GM19351 (cell line): ENCODE results near the gene CD34.

Source experiments
- ATAC-seq: cut with Tn5 transposase; IDR thresholded peaks from one replicate; pipeline ENCODE4 v1.9.1; 2021; ENCODE audit warnings: mild to moderate bottlenecking, moderate library complexity; ENCODE audit not compliant: unreplicated experiment

The CD34 gene

GRCh38 chr1:207901041-207901653 is 9.8 kb downstream of the CD34 start:
- ATAC-seq, result no peak

- ATAC-seq, result no peak
These were observed 12.1 kb downstream of the CD34 start for GRCh38 chr1:207898836-207899235.

- ATAC-seq, result no peak
These were observed 12.7 kb downstream of the CD34 start for GRCh38 chr1:207898260-207898659.

- ATAC-seq, result no peak
These were observed 13.7 kb downstream of the CD34 start for GRCh38 chr1:207897188-207897587.

- ATAC-seq, result no peak
These were observed 14.4 kb downstream of the CD34 start for GRCh38 chr1:207896547-207896946.

- ATAC-seq, result no peak
These were observed 16.2 kb downstream of the CD34 start for GRCh38 chr1:207894704-207895103.

- ATAC-seq, result no peak
These were observed 17.0 kb downstream of the CD34 start for GRCh38 chr1:207893737-207894582.

- no peak for ATAC-seq
These were observed 18.2 kb downstream of the CD34 start for GRCh38 chr1:207892764-207893163.

- ATAC-seq, result no peak
These were observed 19.8 kb downstream of the CD34 start for GRCh38 chr1:207891148-207891547.

GRCh38 chr1:207890136-207890738 is 20.7 kb downstream of the CD34 start:
- no peak for ATAC-seq

- no peak for ATAC-seq
These were observed 22.3 kb downstream of the CD34 start for GRCh38 chr1:207888652-207889051.

GRCh38 chr1:207887542-207888201 is 23.3 kb downstream of the CD34 start:
- ATAC-seq, result no peak

GRCh38 chr1:207886227-207886626 is 24.7 kb downstream of the CD34 start:
- no peak for ATAC-seq

GRCh38 chr1:207885129-207886032 is 25.5 kb downstream of the CD34 start:
- peak; percentile 72 for ATAC-seq

- no peak for ATAC-seq
These were observed 26.5 kb downstream of the CD34 start for GRCh38 chr1:207884266-207885029.

GRCh38 chr1:207883660-207884250 is 27.2 kb downstream of the CD34 start:
- ATAC-seq, result no peak

GRCh38 chr1:207883104-207883651 is 27.7 kb downstream of the CD34 start:
- peak; percentile 68 for ATAC-seq

GRCh38 chr1:207882692-207883091 is 28.2 kb downstream of the CD34 start:
- peak; percentile 23 for ATAC-seq

GRCh38 chr1:207878939-207879338 is 32.0 kb downstream of the CD34 start:
- no peak for ATAC-seq
